ENCODE results near the gene KLK1. TPM values are rescaled to one million over a fixed set of nuclear protein-coding genes. Genes with fewer than 3 reads are reported as not detected.

KLK1 gene
- total and polyA plus RNA-seq, 10 of the 15 experiments (the other 5 are each of a cell fraction or from before 2014, with no cell fraction given), result 3.4 to 27.5 (median 20.2) TPM

DNA sequence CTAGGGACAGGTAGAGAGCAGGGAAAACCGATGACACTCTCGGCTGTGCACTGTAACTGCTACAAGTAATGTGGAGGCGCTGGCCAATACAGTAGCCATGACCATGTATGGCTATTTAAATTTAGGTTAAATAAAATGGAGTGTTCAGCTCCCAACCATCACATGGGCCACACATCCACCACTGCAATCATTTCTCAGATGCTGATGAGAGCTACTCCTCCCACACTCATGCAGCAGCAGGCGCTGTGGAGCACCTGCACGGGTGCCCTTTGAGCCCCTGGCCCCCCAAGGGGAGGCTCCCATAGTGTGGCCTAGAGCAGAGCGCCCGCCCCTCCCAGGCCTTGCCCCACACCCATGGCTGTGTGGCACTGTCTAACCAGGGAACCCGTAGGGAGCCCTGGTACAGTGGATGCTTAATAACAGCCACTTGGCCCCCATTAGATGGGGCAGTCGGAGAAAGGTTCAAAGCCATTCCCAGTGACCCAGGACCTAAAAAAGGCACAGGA, 27.4 kb downstream of the KLK1 start:
- no peak for FAIRE-seq
- Histone ChIP-seq H3K9ac (ENCODE audit: control insufficient read depth, insufficient read depth, low read length) (no peak overlapping the region), H4K20me1 (ENCODE audit: control insufficient read depth, insufficient read depth) (peaks cover 8% of the 10 kb centered on the region)

More for the DNA sequence above, 27.4 kb downstream of the KLK1 start:
- no peak overlapping the region for H3K4me2 ChIP-seq (ENCODE audit: control insufficient read depth, insufficient read depth)
- CTCF ChIA-PET, result interaction anchor here (3.4 kb wide), 1 partner anchor 126 kb away, joined by 24 read pairs; no protein-coding TSS in a partner anchor
- no peak for DNase-seq (ENCODE audit: low read depth, low spot score)
- WGBS (ENCODE audit: insufficient coverage, insufficient replicate concordance, low lambda C conversion rate, missing lambda C conversion rate), result 83% methylated on average over 9 of the region's 9 CpGs
- no peak overlapping the region for H3K27ac ChIP-seq (ENCODE audit: control insufficient read depth, insufficient read depth)
- ATAC-seq, result peak; percentile 6
- in situ Hi-C loops (cut with MboI), result no loop called here
- H3K9me3 ChIP-seq (replicated peaks; ENCODE audit: control insufficient read depth, insufficient read depth, low read length), result no peaks in the 10 kb centered on the region
- RAD21 ChIA-PET (ENCODE audit: unreplicated experiment), result interaction anchor here (6.7 kb wide), 1 partner anchor 126 kb away, joined by 35 read pairs; no protein-coding TSS in a partner anchor
- no TSS peak for BruUV-seq (replicated peaks)
- peaks cover 19% of the 10 kb centered on the region for H3K79me2 ChIP-seq (ENCODE audit: control insufficient read depth, insufficient read depth, low read length)
- SMC1A ChIA-PET (ENCODE audit: uncharacterized antibody, unreplicated experiment), result no interaction called here
- POLR2A ChIA-PET, result interaction anchor here (1.1 kb wide), 1 partner anchor 16 kb away, joined by 3 read pairs; no protein-coding TSS in a partner anchor
- H2AFZ ChIP-seq (ENCODE audit: control insufficient read depth, low read depth, low read length), result no peak overlapping the region
- no peak overlapping the region for H3K4me3 ChIP-seq
- TF ChIP-seq GATAD2B (conservative IDR thresholded peaks at IDR 0.05; ENCODE audit: low read depth) (no peak), RAD21 (IDR thresholded peaks at IDR 0.05; ENCODE audit: insufficient read depth, low read depth, low read length) (0 out of 2 replicates have a peak, but pooled peaks have one; percentile 9), POLR2AphosphoS5 (IDR thresholded peaks at IDR 0.05; ENCODE audit: low read length) (peak; percentile 67; the same call in 1 of the 2 replicates), TARDBP (IDR thresholded peaks at IDR 0.05; ENCODE audit: borderline replicate concordance) (peak; percentile 32; the same call in 1 of the 2 replicates), IRF4 (IDR thresholded peaks at IDR 0.05; ENCODE audit: low read depth, low read length) (no peak), POLR2AphosphoS2 (IDR thresholded peaks at IDR 0.05; ENCODE audit: low read depth, low read length) (0 out of 2 replicates have a peak, but pooled peaks have one; percentile 57), SMC3 (IDR thresholded peaks at IDR 0.05; ENCODE audit: borderline replicate concordance, low read length) (no peak), CTCF (IDR thresholded peaks at IDR 0.05 in 2 of 3, conservative IDR thresholded peaks at IDR 0.05 in 1 of 3; ENCODE audit: control insufficient read depth in 2 of 3, extremely low read depth in 1 of 3, insufficient read depth in 1 of 3, low read depth in 3 of 3, low read length in 3 of 3) (0 out of 6 replicates have a peak, but pooled peaks of 1 of the 3 experiments have one; percentile 19), EED (IDR thresholded peaks at IDR 0.05; ENCODE audit: low read depth) (no peak), PML (IDR thresholded peaks at IDR 0.05; ENCODE audit: low read length) (peak; percentile 21; the same call in 1 of the 2 replicates)
- TF ChIP-seq, protein P1, sequence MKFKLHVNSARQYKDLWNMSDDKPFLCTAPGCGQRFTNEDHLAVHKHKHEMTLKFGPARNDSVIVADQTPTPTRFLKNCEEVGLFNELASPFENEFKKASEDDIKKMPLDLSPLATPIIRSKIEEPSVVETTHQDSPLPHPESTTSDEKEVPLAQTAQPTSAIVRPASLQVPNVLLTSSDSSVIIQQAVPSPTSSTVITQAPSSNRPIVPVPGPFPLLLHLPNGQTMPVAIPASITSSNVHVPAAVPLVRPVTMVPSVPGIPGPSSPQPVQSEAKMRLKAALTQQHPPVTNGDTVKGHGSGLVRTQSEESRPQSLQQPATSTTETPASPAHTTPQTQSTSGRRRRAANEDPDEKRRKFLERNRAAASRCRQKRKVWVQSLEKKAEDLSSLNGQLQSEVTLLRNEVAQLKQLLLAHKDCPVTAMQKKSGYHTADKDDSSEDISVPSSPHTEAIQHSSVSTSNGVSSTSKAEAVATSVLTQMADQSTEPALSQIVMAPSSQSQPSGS (IDR thresholded peaks at IDR 0.05; ENCODE audit: low read length), result peak; percentile 10
- intact Hi-C loops (cut with micrococcal nuclease; ENCODE audit: unreplicated experiment), result no loop called here
- peaks cover 5% of the 10 kb centered on the region for H3K4me1 ChIP-seq (ENCODE audit: control insufficient read depth, insufficient read depth, low read length)
- H3K36me3 ChIP-seq (ENCODE audit: control insufficient read depth in 2 of 2, insufficient read depth in 2 of 2, low read length in 1 of 2), result peaks cover 21 to 34% of the 10 kb centered on the region in 2 experiments; a peak in 3 of 4 replicates
- H3K27me3 ChIP-seq (replicated peaks in 1 of 2; ENCODE audit: control insufficient read depth in 2 of 2, insufficient read depth in 2 of 2, low read length in 1 of 2), result no peaks in the 10 kb centered on the region
